Measurements from ENCODE around the gene GPR160. TPM values are rescaled to one million over a fixed set of nuclear protein-coding genes. Genes with fewer than 3 reads are reported as not detected.

The GPR160 gene
- total RNA-seq, 1 donor from 2014 or later: 1.2 TPM

DNA sequence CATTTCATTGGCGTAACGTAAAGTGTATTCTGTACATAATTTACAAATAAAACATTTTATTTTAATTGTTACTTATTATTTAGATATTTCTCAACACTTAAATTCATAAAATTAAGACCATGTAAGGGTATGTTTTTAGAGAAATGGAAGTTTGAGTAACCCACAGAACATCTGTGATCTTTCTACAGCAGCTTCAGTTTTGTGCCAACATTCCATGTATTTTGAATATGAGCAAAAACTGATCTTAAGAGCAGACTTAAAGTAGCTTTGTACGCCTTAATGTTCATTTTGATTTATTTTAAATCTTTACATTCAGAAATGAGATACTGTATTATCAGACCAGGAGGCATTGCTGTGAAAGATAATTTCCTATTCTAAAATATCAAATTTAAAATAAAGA is 44.0 kb upstream of the GPR160 start:
- DNase-seq (ENCODE audit: extremely low spot score in 2 of 2): no peak
- Histone ChIP-seq H3K4me3 (no peak overlapping the region), H3K9me3 (no peaks in the 10 kb centered on the region), H3K4me1 (no peaks in the 10 kb centered on the region), H3K27ac (no peak overlapping the region), H3K27me3 (no peaks in the 10 kb centered on the region), H3K36me3 (peaks cover 0 to 33% of the 10 kb centered on the region in 2 donors)
- intact Hi-C loops (cut with DNase I): no loop called here
- TF ChIP-seq, protein P1, sequence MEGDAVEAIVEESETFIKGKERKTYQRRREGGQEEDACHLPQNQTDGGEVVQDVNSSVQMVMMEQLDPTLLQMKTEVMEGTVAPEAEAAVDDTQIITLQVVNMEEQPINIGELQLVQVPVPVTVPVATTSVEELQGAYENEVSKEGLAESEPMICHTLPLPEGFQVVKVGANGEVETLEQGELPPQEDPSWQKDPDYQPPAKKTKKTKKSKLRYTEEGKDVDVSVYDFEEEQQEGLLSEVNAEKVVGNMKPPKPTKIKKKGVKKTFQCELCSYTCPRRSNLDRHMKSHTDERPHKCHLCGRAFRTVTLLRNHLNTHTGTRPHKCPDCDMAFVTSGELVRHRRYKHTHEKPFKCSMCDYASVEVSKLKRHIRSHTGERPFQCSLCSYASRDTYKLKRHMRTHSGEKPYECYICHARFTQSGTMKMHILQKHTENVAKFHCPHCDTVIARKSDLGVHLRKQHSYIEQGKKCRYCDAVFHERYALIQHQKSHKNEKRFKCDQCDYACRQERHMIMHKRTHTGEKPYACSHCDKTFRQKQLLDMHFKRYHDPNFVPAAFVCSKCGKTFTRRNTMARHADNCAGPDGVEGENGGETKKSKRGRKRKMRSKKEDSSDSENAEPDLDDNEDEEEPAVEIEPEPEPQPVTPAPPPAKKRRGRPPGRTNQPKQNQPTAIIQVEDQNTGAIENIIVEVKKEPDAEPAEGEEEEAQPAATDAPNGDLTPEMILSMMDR (IDR thresholded peaks at IDR 0.05): no peak

DNA sequence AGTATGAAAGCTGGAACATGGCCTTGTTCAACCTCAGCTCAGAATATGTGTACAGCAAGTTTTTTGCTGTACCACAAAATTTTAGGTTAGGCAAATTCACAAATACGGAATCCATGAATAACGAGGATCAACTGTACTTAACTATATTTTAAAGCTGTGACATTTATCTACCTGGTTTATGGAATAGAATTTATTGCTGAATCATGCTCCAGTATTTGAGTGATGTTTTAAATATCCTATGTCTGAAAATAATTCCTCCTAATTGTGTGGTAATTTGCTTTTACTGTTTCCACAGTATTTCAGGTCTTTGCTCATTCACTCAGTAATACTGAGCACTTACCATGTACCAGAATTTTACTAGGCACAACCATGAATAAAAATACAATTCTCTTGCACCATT is 41.7 kb upstream of the GPR160 start:
- no peak overlapping the region for H3K27ac ChIP-seq
- no peaks in the 10 kb centered on the region for H3K9me3 ChIP-seq
- H3K4me3 ChIP-seq: no peak overlapping the region
- TF ChIP-seq, protein P1 (IDR thresholded peaks at IDR 0.05): no peak
- TF ChIP-seq POLR2AphosphoS5 (IDR thresholded peaks at IDR 0.05; ENCODE audit: insufficient read depth in 1 of 2, low read depth in 1 of 2) (no peak), POLR2A (IDR thresholded peaks at IDR 0.05) (no peak)
- peaks cover 0 to 23% of the 10 kb centered on the region in 2 donors for H3K36me3 ChIP-seq
- DNase-seq (ENCODE audit: extremely low spot score in 2 of 2): no peak
- H3K4me1 ChIP-seq: no peaks in the 10 kb centered on the region
- no peaks in the 10 kb centered on the region for H3K27me3 ChIP-seq
- intact Hi-C loops (cut with DNase I): no loop called here

- H3K4me3 ChIP-seq: no peak overlapping the region
- intact Hi-C loops (cut with DNase I): no loop called here
- no peak for DNase-seq (ENCODE audit: extremely low spot score in 2 of 2)
- TF ChIP-seq POLR2A (IDR thresholded peaks at IDR 0.05) (no peak), POLR2AphosphoS5 (IDR thresholded peaks at IDR 0.05; ENCODE audit: insufficient read depth in 1 of 2, low read depth in 1 of 2) (no peak)
- TF ChIP-seq, protein P1 (IDR thresholded peaks at IDR 0.05): no peak
- no peak overlapping the region for H3K27ac ChIP-seq
- H3K36me3 ChIP-seq: peaks cover 0 to 13% of the 10 kb centered on the region in 2 donors
- H3K27me3 ChIP-seq: no peaks in the 10 kb centered on the region
- no peaks in the 10 kb centered on the region for H3K9me3 ChIP-seq
- H3K4me1 ChIP-seq: no peaks in the 10 kb centered on the region
Observed at GRCh38 chr3:169998668-169999131, 39.1 kb upstream of the GPR160 start.

DNA sequence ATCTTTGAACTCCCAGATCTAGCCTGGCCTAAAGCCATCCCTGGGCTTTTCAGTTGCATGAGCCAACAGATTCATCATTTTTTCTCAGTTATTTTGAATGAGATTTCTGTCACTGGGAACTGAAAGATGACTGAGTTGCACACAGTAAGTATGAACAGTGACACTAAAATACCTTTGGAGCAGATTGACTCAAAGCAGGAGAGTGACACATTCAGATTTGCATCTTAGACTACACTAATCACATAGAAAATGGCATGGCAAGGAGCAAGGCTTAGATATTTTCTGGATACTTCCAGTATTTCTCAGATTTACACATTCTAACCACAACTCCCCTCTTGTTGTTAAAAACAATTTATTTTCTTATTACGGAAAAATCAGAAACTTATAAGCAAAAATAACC is 38.4 kb upstream of the GPR160 start:
- DNase-seq (ENCODE audit: extremely low spot score in 2 of 2): no peak
- Histone ChIP-seq H3K36me3 (peaks cover 0 to 5% of the 10 kb centered on the region in 2 donors), H3K4me3 (no peak overlapping the region), H3K27ac (no peak overlapping the region), H3K4me1 (no peaks in the 10 kb centered on the region), H3K9me3 (no peaks in the 10 kb centered on the region), H3K27me3 (no peaks in the 10 kb centered on the region)
- intact Hi-C loops (cut with DNase I): no loop called here
- no peak for TF ChIP-seq POLR2AphosphoS5 (IDR thresholded peaks at IDR 0.05; ENCODE audit: insufficient read depth in 1 of 2, low read depth in 1 of 2)

GRCh38 chr3:170000051-170000450 is 37.7 kb upstream of the GPR160 start:
- Histone ChIP-seq H3K27me3 (no peaks in the 10 kb centered on the region), H3K4me1 (no peaks in the 10 kb centered on the region), H3K27ac (no peak overlapping the region), H3K9me3 (no peaks in the 10 kb centered on the region), H3K4me3 (no peak overlapping the region), H3K36me3 (peaks cover 0 to 4% of the 10 kb centered on the region in 2 donors)
- no peak for DNase-seq (ENCODE audit: extremely low spot score in 2 of 2)
- intact Hi-C loops (cut with DNase I): no loop called here
- TF ChIP-seq, protein P1 (IDR thresholded peaks at IDR 0.05): no peak
- no peak for TF ChIP-seq POLR2A (IDR thresholded peaks at IDR 0.05)
- TF ChIP-seq POLR2AphosphoS5 (IDR thresholded peaks at IDR 0.05; ENCODE audit: insufficient read depth in 1 of 2, low read depth in 1 of 2): no peak

- intact Hi-C loops (cut with DNase I): no loop called here
- Histone ChIP-seq H3K27ac (no peak overlapping the region), H3K27me3 (no peaks in the 10 kb centered on the region), H3K4me1 (no peaks in the 10 kb centered on the region), H3K9me3 (no peaks in the 10 kb centered on the region), H3K36me3 (no peaks in the 10 kb centered on the region), H3K4me3 (no peak overlapping the region)
- DNase-seq (ENCODE audit: extremely low spot score in 2 of 2): no peak
- TF ChIP-seq, protein P1 (IDR thresholded peaks at IDR 0.05): no peak
- no peak for TF ChIP-seq POLR2A (IDR thresholded peaks at IDR 0.05)
- no peak for TF ChIP-seq POLR2AphosphoS5 (IDR thresholded peaks at IDR 0.05; ENCODE audit: insufficient read depth in 1 of 2, low read depth in 1 of 2)
Observed at GRCh38 chr3:170002231-170002630, 35.6 kb upstream of the GPR160 start.

Data from vagina (tissue), 2 donors.